H1 (cell line): Measurements from ENCODE around the gene LY86. TPM values are rescaled to one million over a fixed set of nuclear protein-coding genes. Genes with fewer than 3 reads are reported as not detected.

ENCODE experiments used
- BACH1 ChIP-seq: IDR thresholded peaks from 2 replicates; pipeline ENCODE4 v1.6.1; 2012; ENCODE audit warnings: low read length, improper control_type of control experiment
- CHD1 ChIP-seq: IDR thresholded peaks from 2 replicates; pipeline ENCODE4 v1.6.1; 2012; ENCODE audit warnings: low read depth, low read length, improper control_type of control experiment
- RXRA ChIP-seq: IDR thresholded peaks from 2 replicates; pipeline ENCODE4 v1.6.1; 2011; ENCODE audit warnings: low read depth, mild to moderate bottlenecking, low read length, moderate library complexity; ENCODE audit not compliant: insufficient read depth
- polyA plus RNA-seq, 7 experiments: library from polyadenylated mRNA; depleted of rRNA in 3 of 7; stranded (reverse) in 5 of 7; unstranded in 2 of 7; fragments of >200 nt in 5 of 7; fragments of 200-250 nt in 2 of 7; gene quantifications; 1 replicate in 5 of 7; 2 replicates in 1 of 7; 4 replicates in 1 of 7; pipeline versions ENCODE4 v1.2.1 to v1.2.3, GENCODE V29; 2011 to 2013; ENCODE audit warnings: missing spikeins in 2 of 7, mixed read lengths in 2 of 7
- total RNA-seq: library from RNA; stranded (reverse); fragmentation: NEBNext Ultra II Directional; extraction: Animal tissue kit (Norgen Biotek cat#: 25700); gene quantifications from 2 replicates; pipeline ENCODE4 v1.2.1, GENCODE V29; 2021

The LY86 gene
- total and polyA plus RNA-seq, 2 of the 8 experiments (the other 6 are each of a cell fraction or from before 2014, with no cell fraction given) = not detected

GRCh38 chr6:6595952-6596351 lies 7.4 kb downstream of the LY86 start (continued):
- TF ChIP-seq RXRA (no peak), BACH1 (no peak), CHD1 (no peak)
